Naive thymus-derived CD4-positive, alpha-beta T cell (primary cell): Measurements from ENCODE around the gene PPA1. TPM values are rescaled to one million over a fixed set of nuclear protein-coding genes. Genes with fewer than 3 reads are reported as not detected.

Source experiments
- ATAC-seq: fragments of 150-1000 bp; cut with Tn5 transposase; 2 replicates; pipeline ENCODE4 v1.10.0; 2021; ENCODE audit warnings: mild to moderate bottlenecking, moderate library complexity
- CTCF ChIA-PET: fragments of 350-600 bp; sonication (Branson Sonifier 250); formaldehyde crosslinking; loops from one replicate; lab custom pipeline; 2021; ENCODE audit warnings: antibody characterized with exemption; lab: Charles Lee
- POLR2A ChIA-PET: fragments of 350-600 bp; sonication (Branson Sonifier 250); formaldehyde crosslinking; loops from one replicate; lab custom pipeline; 2021; ENCODE audit warnings: antibody characterized with exemption, inconsistent platforms; lab: Charles Lee
- DNase-seq, 9 donors: peaks; one replicate each; pipeline versions ENCODE4 v3.0.0 to v3.0.0-alpha.2; 2020 to 2022; ENCODE audit warnings: mixed read lengths in 1 of 9
- H3K27ac ChIP-seq: one replicate; pipeline ENCODE4 v1.7.0; 2013; ENCODE audit warnings: mild to moderate bottlenecking, low read depth, low read length, moderate library complexity
- H3K27me3 ChIP-seq, 2 donors: one replicate each; pipeline ENCODE4 v1.7.0; 2013; ENCODE audit warnings: low read length in 2 of 2, mild to moderate bottlenecking in 2 of 2, moderate library complexity in 2 of 2; ENCODE audit not compliant: control insufficient read depth in 2 of 2, insufficient read depth in 2 of 2
- H3K36me3 ChIP-seq, 3 experiments: 1 replicate in 2 of 3; 2 replicates in 1 of 3; pipeline ENCODE4 v1.7.0; 2013; ENCODE audit warnings: low read length in 3 of 3, mild to moderate bottlenecking in 3 of 3, moderate library complexity in 1 of 3; ENCODE audit not compliant: insufficient read depth in 3 of 3, control insufficient read depth in 2 of 3
- H3K4me1 ChIP-seq, 2 donors: one replicate each; pipeline ENCODE4 v1.7.0; 2013; ENCODE audit warnings: low read length in 2 of 2, mild to moderate bottlenecking in 2 of 2, moderate library complexity in 1 of 2; ENCODE audit not compliant: control insufficient read depth in 2 of 2, insufficient read depth in 2 of 2
- H3K4me3 ChIP-seq: 2 replicates; pipeline ENCODE4 v1.7.0; 2013; ENCODE audit warnings: mild to moderate bottlenecking, low read length
- H3K9me3 ChIP-seq, 3 experiments: 1 replicate in 2 of 3; 2 replicates in 1 of 3; pipeline ENCODE4 v1.7.0; 2013; ENCODE audit warnings: low read length in 3 of 3; ENCODE audit not compliant: control insufficient read depth in 2 of 3
- H3K27ac Mint-ChIP-seq, 9 donors: one replicate each; pipeline ENCODE4 v1.8.0; 2020 to 2022; ENCODE audit warnings: mixed read lengths in 9 of 9, mild to moderate bottlenecking in 8 of 9, moderate library complexity in 5 of 9, inconsistent platforms in 2 of 9
- H3K27me3 Mint-ChIP-seq, 5 donors: one replicate each; pipeline ENCODE4 v1.8.0; 2021 to 2022; ENCODE audit warnings: mixed read lengths in 5 of 5, mild to moderate bottlenecking in 1 of 5
- H3K36me3 Mint-ChIP-seq, 5 donors: one replicate each; pipeline ENCODE4 v1.8.0; 2020 to 2022; ENCODE audit warnings: mixed read lengths in 5 of 5, mild to moderate bottlenecking in 3 of 5, inconsistent platforms in 1 of 5
- H3K4me1 Mint-ChIP-seq, 7 donors: one replicate each; pipeline ENCODE4 v1.8.0; 2020 to 2022; ENCODE audit warnings: mixed read lengths in 7 of 7, mild to moderate bottlenecking in 3 of 7, inconsistent platforms in 1 of 7
- H3K4me3 Mint-ChIP-seq, 10 donors: one replicate each; pipeline ENCODE4 v1.8.0; 2020 to 2022; ENCODE audit warnings: mild to moderate bottlenecking in 10 of 10, mixed read lengths in 10 of 10, moderate library complexity in 6 of 10, inconsistent platforms in 2 of 10
- H3K9me3 Mint-ChIP-seq, 11 donors: one replicate each; pipeline ENCODE4 v1.8.0; 2020 to 2022; ENCODE audit warnings: mixed read lengths in 11 of 11, mild to moderate bottlenecking in 4 of 11, inconsistent platforms in 1 of 11, moderate library complexity in 1 of 11
- intact Hi-C, 2 donors: fragments of 100-400 bp; cut with micrococcal nuclease; formaldehyde crosslinking; loops; one replicate each; pipeline ENCODE4 v1.15.1; 2023
- polyA plus RNA-seq, 2 donors: library from polyadenylated mRNA; unstranded; fragments of 300-500 nt; fragmentation: Illumina TruSeq; gene quantifications; one replicate each; pipeline ENCODE4 v1.2.3, GENCODE V29; 2021
- total RNA-seq, 6 experiments: library from RNA in 5 of 6; stranded (reverse) in 5 of 6; gene quantifications; 1 replicate in 5 of 6; 2 replicates in 1 of 6; pipeline ENCODE4 v1.2.3 and lab custom pipeline; 2021 to 2026

PPA1 gene
- total and polyA plus RNA-seq, 7 experiments from 2014 or later, result 51.9 to 179 (median 69.9) TPM

GRCh38 chr10:70234668-70235447, 1.6 kb upstream of the PPA1 start:
- Histone ChIP-seq H3K4me1 (peaks cover 4 to 5% of the 10 kb centered on the region in 2 donors), H3K4me3 (no peak overlapping the region), H3K36me3 (peaks cover 0 to 9% (median 0%) of the 10 kb centered on the region in 3 experiments), H3K9me3 (no peaks in the 10 kb centered on the region), H3K27me3 (no peaks in the 10 kb centered on the region), H3K27ac (no peak overlapping the region)
- intact Hi-C loops, result loop anchor here (5.0 kb wide), 3 partner anchors 242 to 652 kb away; partner anchors contain the start of genes PCBD1 (in 2 of the 2), PALD1 (in 1 of the 2) and SGPL1 (in 1 of the 2)
- peaks cover 9 to 33% (median 21%) of the 10 kb centered on the region in 7 donors for H3K4me1 Mint-ChIP-seq
- POLR2A ChIA-PET, result no interaction called here
- peaks cover 0 to 4% (median 0%) of the 10 kb centered on the region in 5 donors for H3K36me3 Mint-ChIP-seq
- peak overlapping the region in 6 of 9 donors; percentile 6 to 79 (median 44) for H3K27ac Mint-ChIP-seq
- peak overlapping the region in 3 of 10 donors; percentile 2 to 68 (median 34) for H3K4me3 Mint-ChIP-seq
- no peak for ATAC-seq
- no peaks in the 10 kb centered on the region for H3K27me3 Mint-ChIP-seq
- DNase-seq, result no peak
- CTCF ChIA-PET, result interaction anchor here (3.7 kb wide), 1 partner anchor 12 kb away, joined by 34 read pairs; no protein-coding TSS in a partner anchor
- peaks cover 0 to 2% (median 0%) of the 10 kb centered on the region in 11 donors for H3K9me3 Mint-ChIP-seq

- ChIA-PET CTCF (interaction anchor here (0.5 to 3.7 kb wide), 2 partner anchors 11 to 108 kb away, joined by 4 to 34 read pairs; no protein-coding TSS in a partner anchor), POLR2A (interaction anchor here (1.7 to 2.2 kb wide), 2 partner anchors 63 to 170 kb away, joined by 6 to 11 read pairs; partner anchors contain the start of genes EIF4EBP2 and SAR1A)
- Mint-ChIP-seq H3K4me1 (peaks cover 9 to 41% (median 30%) of the 10 kb centered on the region in 7 donors), H3K27me3 (no peaks in the 10 kb centered on the region), H3K27ac (peak overlapping the region; percentile 79 to 99 (median 92)), H3K9me3 (peaks cover 0 to 2% (median 0%) of the 10 kb centered on the region in 11 donors), H3K4me3 (peak overlapping the region; percentile 74 to 94 (median 87)), H3K36me3 (peaks cover 0 to 4% (median under 1%) of the 10 kb centered on the region in 5 donors)
- H3K4me3 ChIP-seq, result peak overlapping the region; percentile 69
- no peak for ATAC-seq
- no peaks in the 10 kb centered on the region for H3K27me3 ChIP-seq
- H3K27ac ChIP-seq, result peak overlapping the region; percentile 84
- DNase-seq, result no peak
- peaks cover 4 to 5% of the 10 kb centered on the region in 2 donors for H3K4me1 ChIP-seq
- no peaks in the 10 kb centered on the region for H3K9me3 ChIP-seq
- intact Hi-C loops, result loop anchor here (1.0 to 5.0 kb wide), 12 partner anchors 13 to 653 kb away; partner anchors contain the start of genes EIF4EBP2 (in 2 of the 2), PCBD1 (in 2 of the 2), SAR1A (in 2 of the 2) and TYSND1 (in 2 of the 2)
- H3K36me3 ChIP-seq, result peaks cover 0 to 9% (median 0%) of the 10 kb centered on the region in 3 experiments
Measured at GRCh38 chr10:70233939-70234300, 691 bp upstream of the PPA1 start.

- H3K27me3 Mint-ChIP-seq, result no peaks in the 10 kb centered on the region
- no peaks in the 10 kb centered on the region for H3K27me3 ChIP-seq
- H3K36me3 ChIP-seq, result peaks cover 0 to 17% (median 0%) of the 10 kb centered on the region in 3 experiments
- H3K4me3 ChIP-seq, result peak overlapping the region; percentile 88
- POLR2A ChIA-PET, result interaction anchor here (0.6 to 2.2 kb wide), 9 partner anchors 9 to 1847 kb away, joined by 3 to 11 read pairs (median 4); partner anchors contain the start of genes EIF4EBP2, SAR1A and TYSND1
- ATAC-seq (no peak), DNase-seq (peak in 1 of 9 donors; percentile 13)
- H3K27ac ChIP-seq, result peak overlapping the region; percentile 84
- peaks cover 0 to 2% (median 0%) of the 10 kb centered on the region in 11 donors for H3K9me3 Mint-ChIP-seq
- H3K4me1 ChIP-seq, result peaks cover 4 to 5% of the 10 kb centered on the region in 2 donors
- CTCF ChIA-PET, result interaction anchor here (0.9 to 3.7 kb wide), 5 partner anchors 10 to 145 kb away, joined by 3 to 34 read pairs (median 3); partner anchors contain the start of gene SAR1A
- H3K4me3 Mint-ChIP-seq, result peak overlapping the region; percentile 74 to 94 (median 86)
- H3K4me1 Mint-ChIP-seq, result peaks cover 9 to 47% (median 35%) of the 10 kb centered on the region in 7 donors
- no peaks in the 10 kb centered on the region for H3K9me3 ChIP-seq
- intact Hi-C loops, result loop anchor here (1.0 to 5.0 kb wide), 12 partner anchors 11 to 655 kb away; partner anchors contain the start of genes EIF4EBP2 (in 2 of the 2), LRRC20 (in 2 of the 2), PCBD1 (in 2 of the 2) and SAR1A (in 2 of the 2)
- H3K27ac Mint-ChIP-seq, result peak overlapping the region; percentile 7 to 99 (median 75)
- peaks cover 0 to 6% (median 4%) of the 10 kb centered on the region in 5 donors for H3K36me3 Mint-ChIP-seq
Measured at GRCh38 chr10:70232859-70233108, 445 bp downstream of the PPA1 start.

GRCh38 chr10:70232155-70232858, 922 bp downstream of the PPA1 start:
- ChIA-PET CTCF (interaction anchor here (0.5 to 3.7 kb wide), 8 partner anchors 9 to 672 kb away, joined by 3 to 34 read pairs (median 3); partner anchors contain the start of gene SAR1A), POLR2A (interaction anchor here (0.6 to 2.2 kb wide), 11 partner anchors 9 to 1848 kb away, joined by 3 to 11 read pairs (median 4); partner anchors contain the start of genes EIF4EBP2, SAR1A and TYSND1)
- Histone ChIP-seq H3K4me3 (peak overlapping the region; percentile 88), H3K9me3 (no peaks in the 10 kb centered on the region), H3K27me3 (no peaks in the 10 kb centered on the region), H3K36me3 (peaks cover 0 to 17% (median 0%) of the 10 kb centered on the region in 3 experiments), H3K4me1 (peaks cover 4 to 5% of the 10 kb centered on the region in 2 donors), H3K27ac (peak overlapping the region; percentile 84)
- ATAC-seq (no peak), DNase-seq (peak in 8 of 9 donors; percentile 21 to 59 (median 34))
- Mint-ChIP-seq H3K9me3 (peaks cover 0 to 2% (median 0%) of the 10 kb centered on the region in 11 donors), H3K27me3 (no peaks in the 10 kb centered on the region), H3K4me3 (peak overlapping the region; percentile 74 to 94 (median 86)), H3K27ac (peak overlapping the region; percentile 7 to 77 (median 66)), H3K36me3 (peaks cover 0 to 6% (median 3%) of the 10 kb centered on the region in 5 donors), H3K4me1 (peaks cover 9 to 47% (median 35%) of the 10 kb centered on the region in 7 donors)
- intact Hi-C loops, result loop anchor here (1.0 to 5.0 kb wide), 7 partner anchors 11 to 655 kb away; partner anchors contain the start of genes PCBD1 (in 2 of the 2), LRRC20 (in 1 of the 2), PALD1 (in 1 of the 2) and SGPL1 (in 1 of the 2)

- no peak for ATAC-seq
- Histone ChIP-seq H3K9me3 (no peaks in the 10 kb centered on the region), H3K4me1 (peaks cover 4 to 5% of the 10 kb centered on the region in 2 donors), H3K27ac (no peak overlapping the region), H3K4me3 (no peak overlapping the region), H3K36me3 (peaks cover 0 to 17% (median 0%) of the 10 kb centered on the region in 3 experiments), H3K27me3 (no peaks in the 10 kb centered on the region)
- peak overlapping the region in 1 of 9 donors; percentile 7 for H3K27ac Mint-ChIP-seq
- peaks cover 12 to 50% (median 37%) of the 10 kb centered on the region in 7 donors for H3K4me1 Mint-ChIP-seq
- H3K27me3 Mint-ChIP-seq, result no peaks in the 10 kb centered on the region
- no peak for DNase-seq
- H3K4me3 Mint-ChIP-seq, result peak overlapping the region in 2 of 10 donors; percentile 10 to 17
- H3K9me3 Mint-ChIP-seq, result no peaks in the 10 kb centered on the region
- intact Hi-C loops, result no loop called here
- H3K36me3 Mint-ChIP-seq, result peaks cover 0 to 6% (median 0%) of the 10 kb centered on the region in 5 donors
- CTCF ChIA-PET, result interaction anchor here (2.0 kb wide), 1 partner anchor 136 kb away, joined by 8 read pairs; no protein-coding TSS in a partner anchor
- POLR2A ChIA-PET, result no interaction called here
Measured at GRCh38 chr10:70228491-70228890, 4.7 kb downstream of the PPA1 start.
